GM12878 (cell line): ENCODE measurements around the gene ZNF883. TPM values are rescaled to one million over a fixed set of nuclear protein-coding genes. Genes with fewer than 3 reads are reported as not detected.

ENCODE experiments used
- ATAC-seq: fragments of 200-7000 bp; cut with Tn5 transposase; 3 replicates; pipeline ENCODE4 v1.9.1; 2020; ENCODE audit warnings: mild to moderate bottlenecking, moderate library complexity
- BruUV-seq: library from RNA; stranded (reverse); fragments of 400-500 nt; replicated peaks from 2 replicates; lab custom pipeline; 2021; lab: Mats Ljungman, UMichigan
- CTCF ChIA-PET: fragments of 300-600 bp; sonication (Branson Sonifier 250); formaldehyde crosslinking; extraction: SDS; loops from one replicate; lab custom pipeline; 2021; ENCODE audit warnings: inconsistent platforms; lab: Yijun Ruan, JAX
- POLR2A ChIA-PET: fragments of 350-600 bp; formaldehyde crosslinking; extraction: SDS; loops from one replicate; lab custom pipeline; 2021; ENCODE audit warnings: inconsistent platforms; lab: Charles Lee
- RAD21 ChIA-PET: fragments of 300-600 bp; sonication (Branson Sonifier 250); formaldehyde crosslinking; loops from one replicate; lab custom pipeline; 2023; ENCODE audit warnings: antibody characterized with exemption; ENCODE audit not compliant: unreplicated experiment; lab: Charles Lee
- SMC1A ChIA-PET: fragments of 300-600 bp; sonication (Branson Sonifier 250); formaldehyde crosslinking; loops from one replicate; lab custom pipeline; 2023; ENCODE audit not compliant: unreplicated experiment, uncharacterized antibody; lab: Charles Lee
- DNase-seq: peaks from one replicate; pipeline ENCODE4 v3.0.0-alpha.2; 2011; ENCODE audit warnings: low read depth, low spot score
- FAIRE-seq: peaks from 3 replicates; lab custom pipeline; 2011; peaks lifted over from hg19 to GRCh38; lab: Jason Lieb, UNC
- H2AFZ ChIP-seq: 2 replicates; pipeline ENCODE4 v1.6.0; 2011; ENCODE audit warnings: low read depth, low read length, control low read depth; ENCODE audit not compliant: control insufficient read depth
- H3K27ac ChIP-seq: 2 replicates; pipeline ENCODE4 v1.5.1; 2011; ENCODE audit warnings: control low read depth; ENCODE audit not compliant: control insufficient read depth, insufficient read depth
- H3K27me3 ChIP-seq, 2 experiments: replicated peaks in 1 of 2; 2 replicates each; pipeline versions ENCODE4 v1.6.0 to v1.6.1; 2011; ENCODE audit warnings: low read length in 1 of 2; ENCODE audit not compliant: control insufficient read depth in 2 of 2, insufficient read depth in 2 of 2
- H3K36me3 ChIP-seq, 2 experiments: 2 replicates each; pipeline ENCODE4 v1.5.1; 2011; ENCODE audit warnings: low read length in 1 of 2; ENCODE audit not compliant: control insufficient read depth in 2 of 2, insufficient read depth in 2 of 2
- H3K4me1 ChIP-seq: 2 replicates; pipeline ENCODE4 v1.6.1; 2011; ENCODE audit warnings: mild to moderate bottlenecking, low read length, moderate library complexity, mixed read lengths; ENCODE audit not compliant: control insufficient read depth, insufficient read depth
- H3K4me2 ChIP-seq: 2 replicates; pipeline ENCODE4 v1.6.0; 2011; ENCODE audit warnings: control low read depth; ENCODE audit not compliant: control insufficient read depth, insufficient read depth
- H3K4me3 ChIP-seq: fragments of 200-600 bp; sonication (generic); 2 replicates; pipeline ENCODE4 v1.5.1; 2016
- H3K79me2 ChIP-seq: 2 replicates; pipeline ENCODE4 v1.6.0; 2011; ENCODE audit warnings: low read length; ENCODE audit not compliant: control insufficient read depth, insufficient read depth
- H3K9ac ChIP-seq: 2 replicates; pipeline ENCODE4 v1.8.0; 2011; ENCODE audit warnings: low read length, control low read depth, mixed read lengths; ENCODE audit not compliant: control insufficient read depth, insufficient read depth
- H3K9me3 ChIP-seq: replicated peaks from 3 replicates; pipeline ENCODE4 v1.5.1; 2011; ENCODE audit warnings: mild to moderate bottlenecking, low read length; ENCODE audit not compliant: control insufficient read depth, insufficient read depth
- H4K20me1 ChIP-seq: 2 replicates; pipeline ENCODE4 v1.6.0; 2011; ENCODE audit not compliant: control insufficient read depth, insufficient read depth
- ATF2 ChIP-seq: IDR thresholded peaks from 2 replicates; pipeline ENCODE4 v1.6.1; 2012; ENCODE audit warnings: low read length, inconsistent platforms
- BHLHE40 ChIP-seq, 2 experiments: fragments of 450-650 bp in 1 of 2; IDR thresholded peaks; 2 replicates each; pipeline ENCODE4 v1.6.1; 2011 to 2017; ENCODE audit warnings: low read depth in 2 of 2, borderline replicate concordance in 1 of 2, improper control_type of control experiment in 1 of 2, low read length in 1 of 2, mild to moderate bottlenecking in 1 of 2
- CHD2 ChIP-seq: IDR thresholded peaks from 2 replicates; pipeline ENCODE4 v1.6.1; 2011; ENCODE audit warnings: low read depth, low read length, improper control_type of control experiment, borderline replicate concordance
- CHD4 ChIP-seq: fragments of 200-600 bp; sonication (generic); IDR thresholded peaks from 2 replicates; pipeline ENCODE4 v1.6.1; 2016; ENCODE audit warnings: mild to moderate bottlenecking
- HDAC2 ChIP-seq: fragments of 200-600 bp; sonication (generic); IDR thresholded peaks from 2 replicates; pipeline ENCODE4 v1.6.1; 2017
- KAT2A ChIP-seq: conservative IDR thresholded peaks from 2 replicates; pipeline ENCODE4 v1.6.1; 2011; ENCODE audit warnings: low read depth, low read length; ENCODE audit not compliant: control insufficient read depth
- MYB ChIP-seq: fragments of 150-350 bp; IDR thresholded peaks from 2 replicates; pipeline ENCODE4 v1.6.1; 2014; ENCODE audit warnings: mild to moderate bottlenecking, low read depth, low read length, borderline replicate concordance
- SIN3A ChIP-seq: IDR thresholded peaks from 2 replicates; pipeline ENCODE4 v1.6.1; 2012; ENCODE audit warnings: low read depth, low read length, improper control_type of control experiment
- SMARCA5 ChIP-seq: fragments of 450-650 bp; IDR thresholded peaks from 2 replicates; pipeline ENCODE4 v1.6.1; 2017; ENCODE audit warnings: mild to moderate bottlenecking
- SPI1 ChIP-seq: IDR thresholded peaks from 2 replicates; pipeline ENCODE4 v1.6.1; 2011; ENCODE audit warnings: low read depth, mild to moderate bottlenecking, low read length, moderate library complexity, borderline replicate concordance; ENCODE audit not compliant: insufficient read depth
- SREBF2 ChIP-seq: IDR thresholded peaks from 2 replicates; pipeline ENCODE4 v1.6.1; 2012; ENCODE audit warnings: mild to moderate bottlenecking, low read length
- ZBTB40 ChIP-seq: fragments of 450-650 bp; IDR thresholded peaks from 2 replicates; pipeline ENCODE4 v1.6.1; 2016; ENCODE audit warnings: mild to moderate bottlenecking, moderate library complexity, borderline replicate concordance
- ZNF217 ChIP-seq: fragments of 450-650 bp; IDR thresholded peaks from 2 replicates; pipeline ENCODE4 v1.6.1; 2017; ENCODE audit warnings: antibody characterized with exemption, mild to moderate bottlenecking
- ZZZ3 ChIP-seq: IDR thresholded peaks from 2 replicates; pipeline ENCODE4 v1.6.1; 2011; ENCODE audit warnings: low read depth; ENCODE audit not compliant: control insufficient read depth, insufficient read length
- WGBS: methylation state at CpG from one replicate; pipeline ENCODE4 v1.1.6; 2016; ENCODE audit warnings: low lambda C conversion rate; ENCODE audit not compliant: insufficient replicate concordance, insufficient coverage; ENCODE audit errors: missing lambda C conversion rate; 5-methylcytosine and 5-hydroxymethylcytosine counted together
- in situ Hi-C: fragments of 300-500 bp; cut with MboI; formaldehyde crosslinking; loops from 9 replicates; pipeline ENCODE4 v1.14.3; 2018; ENCODE audit warnings: mixed read lengths
- intact Hi-C: fragments of 100-400 bp; cut with micrococcal nuclease; formaldehyde crosslinking; loops from one replicate; pipeline ENCODE4 v1.14.2; 2022; ENCODE audit not compliant: unreplicated experiment
- polyA plus RNA-seq, 11 experiments: library from polyadenylated mRNA; depleted of rRNA in 4 of 11; unstranded in 6 of 11; stranded (reverse) in 5 of 11; fragments of >200 nt; fragmentation: Nextera tagmentation in 4 of 11; fragmentation: Illumina TruSeq in 1 of 11; extraction: Ambion mirVana in 4 of 11; extraction: Trizol in 1 of 11; gene quantifications; 1 replicate in 1 of 11; 2 replicates in 10 of 11; pipeline versions ENCODE4 v1.2.1 to v1.2.3, GENCODE V29; 2011 to 2016; ENCODE audit warnings: inconsistent platforms in 2 of 11, missing spikeins in 2 of 11, low read depth in 1 of 11
- total RNA-seq, 4 experiments: library from RNA; depleted of rRNA in 3 of 4; stranded (reverse); fragments of >200 nt in 3 of 4; fragmentation: Illumina TruSeq in 1 of 4; extraction: Trizol in 1 of 4; gene quantifications; 2 replicates each; pipeline versions ENCODE4 v1.2.1 to v1.2.3, GENCODE V29; 2013 to 2021

ZNF883 gene
- total and polyA plus RNA-seq, 10 of the 15 experiments (the other 5 are each of a cell fraction or from before 2014, with no cell fraction given): 0.10 to 0.72 (median 0.25) TPM

GRCh38 chr9:112969730-112970129 lies 42.3 kb downstream of the ZNF883 start:
- ATAC-seq (no peak), DNase-seq (no peak), FAIRE-seq (no peak)
- Histone ChIP-seq H3K4me1 (no peaks in the 10 kb centered on the region), H3K9me3 (no peaks in the 10 kb centered on the region), H3K36me3 (no peaks in the 10 kb centered on the region), H4K20me1 (no peaks in the 10 kb centered on the region), H3K27ac (no peak overlapping the region), H3K27me3 (no peaks in the 10 kb centered on the region), H3K4me2 (no peak overlapping the region), H3K79me2 (no peaks in the 10 kb centered on the region), H3K4me3 (no peak overlapping the region), H3K9ac (no peak overlapping the region), H2AFZ (no peak overlapping the region)
- CTCF ChIA-PET: no interaction called here
- no peak for TF ChIP-seq CHD2
- TF ChIP-seq SIN3A: no peak
- TF ChIP-seq ZZZ3: no peak
- TF ChIP-seq ATF2: no peak
- no peak for TF ChIP-seq SREBF2
- no peak for TF ChIP-seq MYB
- no peak for TF ChIP-seq ZNF217
- TF ChIP-seq SPI1: no peak
- no peak for TF ChIP-seq SMARCA5
- no peak for TF ChIP-seq HDAC2
- no peak for TF ChIP-seq KAT2A
- no peak for TF ChIP-seq ZBTB40
- no peak for TF ChIP-seq CHD4
- TF ChIP-seq BHLHE40 (IDR thresholded peaks at IDR 0.05; ENCODE audit: borderline replicate concordance in 1 of 2, low read depth in 2 of 2, low read length in 1 of 2): no peak
- POLR2A ChIA-PET: no interaction called here
- RAD21 ChIA-PET: no interaction called here
- 5% methylated on average over 4 of the region's 4 CpGs for WGBS
- SMC1A ChIA-PET: interaction anchor here (0.6 to 0.7 kb wide), 3 partner anchors 47 to 220 kb away, joined by 3 read pairs; no protein-coding TSS in a partner anchor
- no TSS peak for BruUV-seq
- intact Hi-C loops: no loop called here
- in situ Hi-C loops: no loop called here
